ENCODE data around the gene PSIP1.
A peak's percentile ranks its signal among the peaks of the same experiment; 100 is the strongest.

The PSIP1 gene

DNA sequence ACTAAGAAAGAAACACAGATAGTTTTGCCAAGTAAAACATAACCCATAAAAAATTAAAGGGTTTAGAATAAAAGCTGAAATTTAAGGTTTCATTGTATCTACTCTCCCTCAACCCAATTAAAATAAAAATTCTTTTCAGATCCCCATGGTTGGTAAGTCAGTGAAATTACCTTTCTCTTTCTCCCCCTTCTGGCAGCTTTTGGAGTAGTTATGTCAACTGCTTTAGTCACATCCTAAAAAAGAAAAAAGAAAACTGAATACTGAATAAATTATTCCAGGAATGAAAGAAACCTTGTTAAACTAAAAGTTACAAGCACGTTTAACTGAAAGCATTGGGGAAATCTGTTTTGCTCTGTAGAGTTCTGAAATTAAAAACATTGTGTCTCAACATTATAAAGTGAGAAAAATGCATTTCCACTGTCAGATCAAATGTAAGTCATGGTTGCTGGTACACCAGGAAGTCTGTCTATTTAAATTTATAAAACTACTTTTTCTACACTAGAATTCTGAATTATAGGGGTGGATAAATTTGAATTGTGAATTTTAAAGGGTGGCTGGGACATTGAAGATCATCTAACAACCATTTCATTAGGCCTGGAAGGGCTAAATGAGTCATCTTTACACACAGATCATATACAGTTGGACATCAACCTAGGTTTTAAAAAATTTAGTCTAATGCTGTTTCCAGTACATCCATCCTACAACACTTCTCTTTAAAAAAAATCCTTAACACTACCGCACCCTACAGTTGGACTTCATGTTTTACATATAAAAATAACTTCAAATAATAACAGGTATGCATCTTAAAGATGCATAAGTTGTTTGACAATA, 24.7 kb downstream of the PSIP1 start:
- H3K27ac ChIP-seq, result no peak overlapping the region
- TF ChIP-seq ZFX (IDR thresholded peaks at IDR 0.05) (no peak), CTCF (conservative IDR thresholded peaks at IDR 0.05) (peak; percentile 68)

GRCh38 chr9:15484802-15485201, 26.0 kb downstream of the PSIP1 start:
- no peak overlapping the region for H3K27ac ChIP-seq
- TF ChIP-seq CTCF (conservative IDR thresholded peaks at IDR 0.05) (no peak), ZFX (IDR thresholded peaks at IDR 0.05) (no peak)

GRCh38 chr9:15482146-15482545, 28.6 kb downstream of the PSIP1 start:
- H3K27ac ChIP-seq, result no peak overlapping the region
- TF ChIP-seq ZFX (IDR thresholded peaks at IDR 0.05), result no peak
- no peak for TF ChIP-seq CTCF (conservative IDR thresholded peaks at IDR 0.05)

- TF ChIP-seq CTCF (conservative IDR thresholded peaks at IDR 0.05) (no peak), ZFX (IDR thresholded peaks at IDR 0.05) (no peak)
- H3K27ac ChIP-seq, result no peak overlapping the region
These were observed 30.7 kb downstream of the PSIP1 start for GRCh38 chr9:15480028-15480427.

DNA sequence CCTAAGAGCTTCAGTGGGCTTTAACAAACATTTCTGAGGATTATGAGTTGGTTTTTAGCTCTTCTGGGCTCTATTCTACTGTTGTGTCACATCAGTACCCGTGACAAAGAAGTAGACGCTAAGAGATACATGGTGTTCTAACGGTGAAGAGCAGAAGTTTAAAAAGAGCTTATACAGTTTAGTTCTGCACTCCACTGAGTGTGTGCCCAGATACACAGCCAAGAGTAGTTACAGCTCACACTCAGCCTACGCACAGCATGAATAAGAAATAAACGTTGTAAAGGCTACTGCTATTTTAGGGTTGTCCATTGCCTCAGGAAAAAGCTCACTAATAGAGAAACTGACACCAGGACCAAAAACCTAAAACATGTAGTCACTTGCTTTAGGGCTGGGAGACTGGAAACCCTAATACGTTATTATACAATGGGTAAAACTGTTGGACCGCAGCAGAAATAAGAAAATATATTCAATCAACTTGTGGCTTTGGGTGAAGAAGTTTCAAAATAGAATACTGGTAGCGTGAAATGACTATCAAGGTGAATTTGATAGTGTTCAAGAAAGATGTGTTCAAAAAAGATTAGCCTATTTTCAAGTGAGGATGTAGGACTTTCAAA, 34.7 kb downstream of the PSIP1 start:
- TF ChIP-seq CTCF (conservative IDR thresholded peaks at IDR 0.05), result no peak
- no peak for TF ChIP-seq ZFX (IDR thresholded peaks at IDR 0.05)
- H3K27ac ChIP-seq, result no peak overlapping the region

DNA sequence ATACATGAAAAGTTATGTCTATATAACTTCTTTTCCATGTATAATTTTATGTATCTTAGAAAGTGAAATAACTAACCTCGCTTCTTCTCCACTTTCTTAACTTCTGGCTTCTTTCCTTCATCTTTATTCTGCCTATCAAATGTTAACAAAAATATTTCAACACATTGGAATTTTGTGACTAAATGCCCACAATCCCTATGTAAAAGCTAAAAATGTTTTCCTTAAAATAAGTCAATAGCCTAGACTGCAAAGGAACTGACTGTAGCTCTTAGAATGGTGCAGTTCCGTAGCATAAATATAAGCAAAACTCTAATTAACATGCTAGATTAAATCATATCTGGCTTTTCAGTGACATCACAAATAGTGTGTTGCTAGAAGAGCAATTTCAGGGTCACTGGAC, 40.9 kb downstream of the PSIP1 start:
- H3K27ac ChIP-seq, result no peak overlapping the region
- TF ChIP-seq CTCF (conservative IDR thresholded peaks at IDR 0.05) (no peak), ZFX (IDR thresholded peaks at IDR 0.05) (no peak)

DNA sequence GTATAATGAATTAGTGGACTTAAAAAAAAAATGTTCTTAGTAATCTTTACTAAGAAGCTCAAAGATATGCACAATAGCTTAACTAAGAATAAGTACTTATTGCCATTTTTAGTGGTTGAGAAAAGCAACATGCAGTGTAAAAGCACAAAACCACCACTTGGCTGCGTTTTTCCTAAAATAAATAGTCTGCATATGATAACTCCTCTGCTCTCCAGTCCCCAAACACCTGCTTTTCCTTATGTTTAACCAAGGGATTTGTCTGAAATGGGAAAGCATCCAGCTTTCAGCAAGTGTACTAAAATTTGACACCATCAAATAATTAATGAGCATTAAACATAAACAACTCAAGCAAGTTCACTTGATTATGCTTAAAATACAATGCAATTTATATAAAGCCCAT, 41.4 kb downstream of the PSIP1 start:
- TF ChIP-seq CTCF (conservative IDR thresholded peaks at IDR 0.05) (no peak; the same call in 1 of the 2 replicates), ZFX (IDR thresholded peaks at IDR 0.05) (no peak)
- H3K27ac ChIP-seq, result no peak overlapping the region
